IMR-90 (cell line): ENCODE data around the gene DDR1. TPM values are rescaled to one million over a fixed set of nuclear protein-coding genes. Genes with fewer than 3 reads are reported as not detected.

Source experiments
- ATAC-seq: fragments of 200-7000 bp; cut with Tn5 transposase; 2 replicates; pipeline ENCODE4 v1.9.1; 2020; ENCODE audit warnings: low read depth, mild to moderate bottlenecking, moderate library complexity
- BruUV-seq: library from RNA; stranded (reverse); fragments of 400-500 nt; replicated peaks from 2 replicates; lab custom pipeline; 2021; lab: Mats Ljungman, UMichigan
- CTCF ChIA-PET: fragments of 300-600 bp; formaldehyde crosslinking; extraction: SDS; loops from one replicate; lab custom pipeline; 2021; ENCODE audit warnings: antibody characterized with exemption; lab: Yijun Ruan, JAX
- POLR2A ChIA-PET: fragments of 300-600 bp; sonication (Branson Sonifier 250); formaldehyde crosslinking; loops from one replicate; lab custom pipeline; 2022; ENCODE audit warnings: antibody characterized with exemption; ENCODE audit not compliant: unreplicated experiment; lab: Charles Lee
- DNase-seq: peaks from one replicate; pipeline ENCODE4 v3.0.0; 2013
- H2AFZ ChIP-seq: replicated peaks from 2 replicates; pipeline ENCODE3; 2013; ENCODE audit warnings: low read length, mild to moderate bottlenecking; ENCODE audit not compliant: poor library complexity
- H2AK5ac ChIP-seq: 2 replicates; pipeline ENCODE4 v1.6.1; 2013; ENCODE audit warnings: low read depth, low read length, inconsistent platforms
- H2AK9ac ChIP-seq: replicated peaks from 2 replicates; pipeline ENCODE3; 2013; ENCODE audit warnings: mild to moderate bottlenecking, low read depth, low read length, moderate library complexity; ENCODE audit not compliant: poor library complexity
- H2BK120ac ChIP-seq: 2 replicates; pipeline ENCODE4 v1.6.1; 2013; ENCODE audit warnings: low read depth, low read length, inconsistent platforms
- H2BK15ac ChIP-seq: 3 replicates; pipeline ENCODE4 v1.6.1; 2013; ENCODE audit warnings: low read depth, low read length, inconsistent platforms
- H2BK20ac ChIP-seq: 2 replicates; pipeline ENCODE4 v1.6.1; 2013; ENCODE audit warnings: low read depth, mild to moderate bottlenecking, inconsistent platforms, low read length, moderate library complexity
- H2BK5ac ChIP-seq: 2 replicates; pipeline ENCODE4 v1.6.1; 2013; ENCODE audit warnings: mild to moderate bottlenecking, low read depth, low read length, inconsistent platforms; ENCODE audit not compliant: poor library complexity, severe bottlenecking
- H3K14ac ChIP-seq: replicated peaks from 2 replicates; pipeline ENCODE4 v1.6.1; 2013; ENCODE audit warnings: low read depth, low read length, inconsistent platforms
- H3K18ac ChIP-seq: 2 replicates; pipeline ENCODE4 v1.6.1; 2013; ENCODE audit warnings: low read depth, low read length, control low read depth
- H3K23ac ChIP-seq: 2 replicates; pipeline ENCODE4 v1.6.1; 2013; ENCODE audit warnings: low read depth, low read length, inconsistent platforms
- H3K27ac ChIP-seq: 2 replicates; pipeline ENCODE4 v1.5.1; 2013; ENCODE audit warnings: mild to moderate bottlenecking, control low read depth, low read length; ENCODE audit not compliant: insufficient read depth
- H3K27me3 ChIP-seq: 2 replicates; pipeline ENCODE4 v1.6.1; 2013; ENCODE audit warnings: low read length; ENCODE audit not compliant: control insufficient read depth, insufficient read depth
- H3K36me3 ChIP-seq: 2 replicates; pipeline ENCODE4 v1.6.1; 2013; ENCODE audit warnings: low read length, mixed read lengths; ENCODE audit not compliant: control insufficient read depth, insufficient read depth
- H3K4ac ChIP-seq: 2 replicates; pipeline ENCODE4 v1.6.1; 2013; ENCODE audit warnings: low read depth, low read length, inconsistent platforms
- H3K4me1 ChIP-seq: 2 replicates; pipeline ENCODE4 v1.6.1; 2013; ENCODE audit warnings: low read length, mixed read lengths; ENCODE audit not compliant: control insufficient read depth, insufficient read depth
- H3K4me2 ChIP-seq: 2 replicates; pipeline ENCODE4 v1.6.1; 2013; ENCODE audit warnings: low read depth, mild to moderate bottlenecking, control low read depth, low read length, moderate library complexity
- H3K4me3 ChIP-seq: 2 replicates; pipeline ENCODE4 v1.5.1; 2013; ENCODE audit warnings: low read depth, mild to moderate bottlenecking, control low read depth, low read length, moderate library complexity; ENCODE audit not compliant: insufficient read depth
- H3K56ac ChIP-seq: 2 replicates; pipeline ENCODE4 v1.6.1; 2013; ENCODE audit warnings: low read length, inconsistent platforms; ENCODE audit not compliant: insufficient read depth; ENCODE audit errors: extremely low read depth
- H3K79me1 ChIP-seq, 2 experiments: 2 replicates each; pipeline ENCODE4 v1.6.1; 2013; ENCODE audit warnings: low read length in 2 of 2, inconsistent platforms in 1 of 2, low read depth in 1 of 2
- H3K9ac ChIP-seq: 2 replicates; pipeline ENCODE4 v1.6.1; 2013; ENCODE audit warnings: low read depth, low read length, control low read depth
- H3K9me1 ChIP-seq: 2 replicates; pipeline ENCODE4 v1.6.1; 2013; ENCODE audit warnings: low read length, inconsistent platforms; ENCODE audit not compliant: insufficient read depth
- H3K9me3 ChIP-seq: 2 replicates; pipeline ENCODE4 v1.6.1; 2013; ENCODE audit warnings: low read length; ENCODE audit not compliant: control insufficient read depth, insufficient read depth
- H4K20me1 ChIP-seq: 2 replicates; pipeline ENCODE4 v1.6.1; 2013; ENCODE audit warnings: low read length, inconsistent platforms; ENCODE audit not compliant: insufficient read depth
- H4K5ac ChIP-seq: 2 replicates; pipeline ENCODE4 v1.6.1; 2013; ENCODE audit warnings: mild to moderate bottlenecking, low read depth, low read length, control low read depth
- H4K8ac ChIP-seq, 2 experiments: 2 replicates each; pipeline ENCODE4 v1.6.1; 2013; ENCODE audit warnings: low read depth in 2 of 2, low read length in 2 of 2, control low read depth in 1 of 2, inconsistent platforms in 1 of 2
- H4K91ac ChIP-seq: 2 replicates; pipeline ENCODE4 v1.6.1; 2013; ENCODE audit warnings: low read depth, low read length, inconsistent platforms; ENCODE audit not compliant: insufficient read depth
- CEBPB ChIP-seq: IDR thresholded peaks from 2 replicates; pipeline ENCODE4 v1.6.1; 2012; ENCODE audit warnings: low read depth, low read length, improper control_type of control experiment
- CHD1 ChIP-seq: IDR thresholded peaks from 2 replicates; pipeline ENCODE4 v1.6.1; 2012; ENCODE audit warnings: low read depth, low read length, improper control_type of control experiment
- ELK1 ChIP-seq: fragments of 150-350 bp; IDR thresholded peaks from 2 replicates; pipeline ENCODE4 v1.6.1; 2016; ENCODE audit warnings: low read depth, mild to moderate bottlenecking, low read length, moderate library complexity, borderline replicate concordance
- FOS ChIP-seq: fragments of 150-350 bp; IDR thresholded peaks from 2 replicates; pipeline ENCODE4 v1.6.1; 2016; ENCODE audit warnings: low read depth, low read length
- RAD21 ChIP-seq: IDR thresholded peaks from 2 replicates; pipeline ENCODE4 v1.6.1; 2012; ENCODE audit warnings: low read length, improper control_type of control experiment
- RCOR1 ChIP-seq: IDR thresholded peaks from 2 replicates; pipeline ENCODE4 v1.6.1; 2012; ENCODE audit warnings: mild to moderate bottlenecking, low read length, improper control_type of control experiment; ENCODE audit not compliant: insufficient replicate concordance
- SMC3 ChIP-seq: fragments of 150-350 bp; IDR thresholded peaks from 2 replicates; pipeline ENCODE4 v1.6.1; 2016; ENCODE audit warnings: low read depth, mild to moderate bottlenecking, antibody characterized with exemption, low read length, moderate library complexity
- WGBS, 2 experiments: methylation state at CpG; one replicate each; pipeline versions ENCODE4 v1.1.5 to v1.1.7; 2013; ENCODE audit warnings: missing lambda C conversion rate in 2 of 2; ENCODE audit not compliant: insufficient read length in 1 of 2; ENCODE audit errors: extremely low coverage in 2 of 2; 5-methylcytosine and 5-hydroxymethylcytosine counted together
- dilution Hi-C: fragments of 300-500 bp; cut with HindIII; formaldehyde crosslinking; loops from one replicate; pipeline ENCODE4 v1.14.3; 2018; ENCODE audit warnings: low sequenced_read_pairs; ENCODE audit not compliant: unreplicated experiment
- in situ Hi-C: fragments of 300-500 bp; cut with MboI; formaldehyde crosslinking; loops from 3 replicates; pipeline ENCODE4 v1.14.3; 2019; ENCODE audit warnings: low sequenced_read_pairs, inconsistent platforms, mixed read lengths
- intact Hi-C: fragments of 100-400 bp; cut with micrococcal nuclease; formaldehyde crosslinking; loops from 2 replicates; pipeline ENCODE4 v1.10.0; 2022
- polyA plus RNA-seq, 3 experiments: library from polyadenylated mRNA; depleted of rRNA; stranded (reverse); fragments of >200 nt; gene quantifications; 2 replicates each; pipeline ENCODE4 v1.2.3, GENCODE V29; 2012; ENCODE audit warnings: low replicate concordance in 1 of 3
- total RNA-seq: library from RNA; depleted of rRNA; stranded (reverse); fragments of >200 nt; gene quantifications from 2 replicates; pipeline ENCODE4 v1.2.3, GENCODE V29; 2012
- TF ChIP-seq, protein P1 (sequence below): conservative IDR thresholded peaks from 2 replicates; pipeline ENCODE4 v1.5.1; 2012; ENCODE audit warnings: mild to moderate bottlenecking, low read depth, low read length, improper control_type of control experiment

The DDR1 gene
- total and polyA plus RNA-seq, 2 of the 4 experiments (the other 2 are of a cell fraction), result 5.6 to 19.6 TPM

DNA sequence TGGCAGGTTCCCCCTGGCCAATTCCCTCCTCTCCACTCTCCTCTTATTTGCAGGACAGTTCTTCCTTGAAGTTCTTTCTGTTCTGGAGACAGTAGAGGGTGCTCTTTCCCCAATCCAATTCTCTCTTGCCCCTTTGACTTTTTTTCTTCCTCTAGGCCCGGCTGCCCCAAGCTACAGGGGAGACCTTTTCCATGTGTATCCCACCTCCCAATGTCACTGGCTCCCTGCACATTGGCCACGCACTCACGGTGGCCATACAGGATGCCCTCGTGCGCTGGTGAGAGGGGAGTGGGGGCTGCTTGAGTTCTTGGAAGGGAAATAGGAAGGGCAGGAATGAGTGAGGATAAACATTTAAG, 31.2 kb downstream of the DDR1 start:
- Histone ChIP-seq H2AK5ac (peak overlapping the region; percentile 88), H3K27me3 (no peaks in the 10 kb centered on the region), H3K4me2 (no peak overlapping the region; the same call in 1 of the 2 replicates), H3K14ac (no peak overlapping the region), H3K27ac (no peak overlapping the region), H4K5ac (peak overlapping the region; percentile 35; the same call in 1 of the 2 replicates), H2AFZ (peak overlapping the region; percentile 93), H4K8ac (peak overlapping the region; percentile 77 to 100; a peak in 2 of 4 replicates), H2BK120ac (peak overlapping the region; percentile 32; the same call in 1 of the 2 replicates), H2BK5ac (no peak overlapping the region), H3K36me3 (peaks cover 29% of the 10 kb centered on the region), H2AK9ac (peak overlapping the region; percentile 88), H3K4me3 (no peak overlapping the region), H3K9me1 (no peaks in the 10 kb centered on the region), H3K9ac (peak overlapping the region; percentile 22; the same call in 1 of the 2 replicates), H4K91ac (peak overlapping the region; percentile 62), H3K79me1 (peaks cover 5 to 6% of the 10 kb centered on the region in 2 experiments; a peak in 1 of 4 replicates), H2BK15ac (0 out of 3 replicates have a peak overlapping the region, but pooled peaks have one; percentile 32), H3K9me3 (no peaks in the 10 kb centered on the region), H3K4me1 (peaks cover 12% of the 10 kb centered on the region), H4K20me1 (no peaks in the 10 kb centered on the region), H3K18ac (no peak overlapping the region), H3K56ac (no peak overlapping the region; the same call in 1 of the 2 replicates), H3K23ac (no peak overlapping the region), H3K4ac (peak overlapping the region; percentile 46; the same call in 1 of the 2 replicates), H2BK20ac (peak overlapping the region; percentile 43; the same call in 1 of the 2 replicates)
- ChIA-PET POLR2A (no interaction called here), CTCF (interaction anchor here (0.6 to 3.6 kb wide), 16 partner anchors 11 to 1223 kb away, joined by 3 to 31 read pairs (median 4); partner anchors contain the start of gene SFTA2)
- peak; percentile 71 for DNase-seq
- 40% methylated on average over 2 of the region's 5 CpGs; no CpG with 5 or more reads in 1 of the 2 experiments for WGBS, 2 experiments
- intact Hi-C loops, result loop anchor here (1.0 to 10.0 kb wide), 3 partner anchors 155 to 279 kb away; no protein-coding TSS in a partner anchor
- peak; percentile 47 for ATAC-seq
- in situ Hi-C loops, result loop anchor here (5.0 kb wide), 1 partner anchor 162 kb away; no protein-coding TSS in a partner anchor
- TF ChIP-seq RAD21, result peak; percentile 86
- TF ChIP-seq FOS, result no peak
- TF ChIP-seq ELK1, result no peak
- no peak for TF ChIP-seq RCOR1
- no peak for TF ChIP-seq CEBPB
- TF ChIP-seq SMC3, result peak; percentile 89
- TF ChIP-seq, protein P1, sequence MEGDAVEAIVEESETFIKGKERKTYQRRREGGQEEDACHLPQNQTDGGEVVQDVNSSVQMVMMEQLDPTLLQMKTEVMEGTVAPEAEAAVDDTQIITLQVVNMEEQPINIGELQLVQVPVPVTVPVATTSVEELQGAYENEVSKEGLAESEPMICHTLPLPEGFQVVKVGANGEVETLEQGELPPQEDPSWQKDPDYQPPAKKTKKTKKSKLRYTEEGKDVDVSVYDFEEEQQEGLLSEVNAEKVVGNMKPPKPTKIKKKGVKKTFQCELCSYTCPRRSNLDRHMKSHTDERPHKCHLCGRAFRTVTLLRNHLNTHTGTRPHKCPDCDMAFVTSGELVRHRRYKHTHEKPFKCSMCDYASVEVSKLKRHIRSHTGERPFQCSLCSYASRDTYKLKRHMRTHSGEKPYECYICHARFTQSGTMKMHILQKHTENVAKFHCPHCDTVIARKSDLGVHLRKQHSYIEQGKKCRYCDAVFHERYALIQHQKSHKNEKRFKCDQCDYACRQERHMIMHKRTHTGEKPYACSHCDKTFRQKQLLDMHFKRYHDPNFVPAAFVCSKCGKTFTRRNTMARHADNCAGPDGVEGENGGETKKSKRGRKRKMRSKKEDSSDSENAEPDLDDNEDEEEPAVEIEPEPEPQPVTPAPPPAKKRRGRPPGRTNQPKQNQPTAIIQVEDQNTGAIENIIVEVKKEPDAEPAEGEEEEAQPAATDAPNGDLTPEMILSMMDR, result peak; percentile 87
- TF ChIP-seq CHD1, result no peak
- dilution Hi-C loops, result no loop called here
- BruUV-seq, result no TSS peak
